ENCODE data around the gene FBLN1.
"Not testable (repeated sequence)": the region's sequence is repeated elsewhere in the genome, so short reads cannot be mapped to it uniquely, and the experiment has no call there.

The FBLN1 gene

GRCh38 chr22:45529105-45529504, 26.4 kb downstream of the FBLN1 start:
- no peak for DNase-seq

- no peak for DNase-seq
Observed at GRCh38 chr22:45529971-45530575, 27.4 kb downstream of the FBLN1 start.

- no peak for DNase-seq
Observed at GRCh38 chr22:45531441-45532234, 29.0 kb downstream of the FBLN1 start.

- no peak for DNase-seq
Observed at GRCh38 chr22:45532235-45532631, 29.6 kb downstream of the FBLN1 start.

- DNase-seq: no peak
Observed at GRCh38 chr22:45533703-45534102, 31.0 kb downstream of the FBLN1 start.

- DNase-seq: no peak
Observed at GRCh38 chr22:45534339-45535192, 31.9 kb downstream of the FBLN1 start.

- DNase-seq: no peak
Observed at GRCh38 chr22:45535290-45535689, 32.6 kb downstream of the FBLN1 start.

- not testable (repeated sequence) for DNase-seq
Observed at GRCh38 chr22:45535835-45536234, 33.2 kb downstream of the FBLN1 start.

- no peak for DNase-seq
Observed at GRCh38 chr22:45537734-45538181, 35.1 kb downstream of the FBLN1 start.

- DNase-seq: no peak
Observed at GRCh38 chr22:45538281-45538680, 35.6 kb downstream of the FBLN1 start.

GRCh38 chr22:45540122-45540521, 37.4 kb downstream of the FBLN1 start:
- DNase-seq: no peak

- no peak for DNase-seq
Observed at GRCh38 chr22:45541382-45541979, 38.8 kb downstream of the FBLN1 start.

- no peak for DNase-seq
Observed at GRCh38 chr22:45542001-45542520, 39.4 kb downstream of the FBLN1 start.

GRCh38 chr22:45542736-45543135, 40.1 kb downstream of the FBLN1 start:
- not testable (repeated sequence) for DNase-seq

GRCh38 chr22:45543243-45543642, 40.6 kb downstream of the FBLN1 start:
- DNase-seq: no peak

- DNase-seq: no peak
Observed at GRCh38 chr22:45544588-45545170, 42.0 kb downstream of the FBLN1 start.

GRCh38 chr22:45546333-45547015, 43.8 kb downstream of the FBLN1 start:
- DNase-seq: no peak

- DNase-seq: no peak
Observed at GRCh38 chr22:45547016-45547345, 44.3 kb downstream of the FBLN1 start.

- no peak for DNase-seq
Observed at GRCh38 chr22:45547731-45548130, 45.0 kb downstream of the FBLN1 start.

- DNase-seq: no peak
Observed at GRCh38 chr22:45548247-45548840, 45.7 kb downstream of the FBLN1 start.

GRCh38 chr22:45548991-45549761, 46.5 kb downstream of the FBLN1 start:
- DNase-seq: no peak
